Retinal pigment epithelial cell (primary cell): Measurements from ENCODE around the gene OR5T1.

ENCODE experiments used
- DNase-seq: peaks from one replicate; pipeline ENCODE4 v3.0.0-alpha.2; 2010; ENCODE audit warnings: low read depth
- H3K4me3 ChIP-seq: 2 replicates; pipeline ENCODE4 v1.5.1; 2011; ENCODE audit warnings: mild to moderate bottlenecking, low read length, control low read depth, moderate library complexity
- TF ChIP-seq, protein P1 (sequence below): conservative IDR thresholded peaks from 2 replicates; pipeline ENCODE4 v1.5.1; 2011; ENCODE audit warnings: low read depth, low read length, control low read depth, inconsistent platforms

The OR5T1 gene

DNA sequence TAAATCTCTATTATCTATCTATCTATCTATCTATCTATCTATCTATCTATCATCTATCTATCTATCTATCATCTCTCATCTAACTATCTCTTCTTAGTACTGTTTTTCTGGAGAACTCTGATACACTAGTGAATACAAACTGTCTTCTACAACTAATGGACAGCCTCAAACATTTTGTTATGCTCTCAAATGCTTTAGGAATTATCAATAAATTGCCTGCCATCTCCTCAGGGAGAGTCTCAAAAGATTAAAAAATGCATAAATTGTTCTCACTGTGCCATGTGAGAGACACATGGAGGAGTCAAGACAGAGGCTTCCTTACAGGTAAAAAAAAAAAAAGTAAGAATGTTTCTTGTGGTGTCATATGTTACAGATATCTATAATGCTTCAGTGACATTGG is 40.9 kb downstream of the OR5T1 start, which contains the start of gene OR8K3:
Gene OR8K3 (plus strand): TSS at position 301 of the 400 bp plus-strand sequence. CDS start 3,163 bp downstream, outside the sequence.
- no peak within 1 kb of the TSS for H3K4me3 ChIP-seq
- TF ChIP-seq, protein P1, sequence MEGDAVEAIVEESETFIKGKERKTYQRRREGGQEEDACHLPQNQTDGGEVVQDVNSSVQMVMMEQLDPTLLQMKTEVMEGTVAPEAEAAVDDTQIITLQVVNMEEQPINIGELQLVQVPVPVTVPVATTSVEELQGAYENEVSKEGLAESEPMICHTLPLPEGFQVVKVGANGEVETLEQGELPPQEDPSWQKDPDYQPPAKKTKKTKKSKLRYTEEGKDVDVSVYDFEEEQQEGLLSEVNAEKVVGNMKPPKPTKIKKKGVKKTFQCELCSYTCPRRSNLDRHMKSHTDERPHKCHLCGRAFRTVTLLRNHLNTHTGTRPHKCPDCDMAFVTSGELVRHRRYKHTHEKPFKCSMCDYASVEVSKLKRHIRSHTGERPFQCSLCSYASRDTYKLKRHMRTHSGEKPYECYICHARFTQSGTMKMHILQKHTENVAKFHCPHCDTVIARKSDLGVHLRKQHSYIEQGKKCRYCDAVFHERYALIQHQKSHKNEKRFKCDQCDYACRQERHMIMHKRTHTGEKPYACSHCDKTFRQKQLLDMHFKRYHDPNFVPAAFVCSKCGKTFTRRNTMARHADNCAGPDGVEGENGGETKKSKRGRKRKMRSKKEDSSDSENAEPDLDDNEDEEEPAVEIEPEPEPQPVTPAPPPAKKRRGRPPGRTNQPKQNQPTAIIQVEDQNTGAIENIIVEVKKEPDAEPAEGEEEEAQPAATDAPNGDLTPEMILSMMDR: no peak
- no peak for DNase-seq
